ENCODE data around the gene MAPT. TPM values are rescaled to one million over a fixed set of nuclear protein-coding genes. Genes with fewer than 3 reads are reported as not detected.
A peak's percentile ranks its signal among the peaks of the same experiment; 100 is the strongest.

MAPT gene
- total and polyA plus RNA-seq, 2 of the 13 experiments (the other 11 are each of a cell fraction or from before 2014, with no cell fraction given): 2.1 to 2.8 TPM

DNA sequence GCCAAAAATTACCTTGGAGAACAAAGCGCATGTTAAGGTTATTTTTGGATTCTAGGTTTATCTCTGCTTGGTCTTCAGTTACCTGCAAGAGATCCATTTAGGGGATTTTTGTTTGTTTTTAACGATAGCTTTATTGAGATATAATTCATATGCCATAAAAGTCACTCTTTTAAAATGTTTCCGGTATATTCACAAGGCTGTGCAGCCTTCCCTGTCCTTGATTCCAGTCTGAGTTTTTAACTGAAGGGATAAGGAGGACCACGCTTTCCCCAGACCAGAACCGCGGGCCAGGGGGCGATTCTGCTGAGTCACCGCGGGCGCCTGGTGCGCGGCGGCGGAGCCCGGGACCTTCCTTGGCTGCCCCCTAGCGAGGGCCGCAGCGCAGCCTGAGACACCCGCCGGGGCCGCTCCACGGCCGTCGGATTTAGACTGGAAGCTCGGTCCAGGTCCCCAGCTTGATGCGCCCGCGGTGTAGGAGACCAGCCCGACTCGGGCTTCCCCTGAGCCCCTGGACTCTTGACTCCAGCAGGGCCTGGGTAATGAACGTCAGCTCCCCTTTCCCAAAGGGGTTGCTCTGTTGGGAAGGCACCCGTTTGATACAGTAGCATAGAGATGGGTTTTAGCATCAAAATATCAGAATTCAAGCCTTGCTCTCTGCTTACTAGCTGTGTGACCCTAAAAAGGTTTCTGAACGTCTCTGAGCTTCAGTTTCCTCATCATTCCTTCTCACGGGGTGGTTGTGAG is 54.7 kb downstream of the MAPT start (continued):
- TF ChIP-seq FIP1L1 (IDR thresholded peaks at IDR 0.05; ENCODE audit: borderline replicate concordance, insufficient read depth, low read depth, low read length) (no peak), ZSCAN31 (CRISPR knock-in tag; IDR thresholded peaks at IDR 0.05; ENCODE audit: low read depth) (peak; percentile 64; the same call in 1 of the 2 replicates), TAF15 (IDR thresholded peaks at IDR 0.05; ENCODE audit: low read depth, low read length, poor library complexity, severe bottlenecking) (no peak), ZNF263 (CRISPR knock-in tag; IDR thresholded peaks at IDR 0.05) (peak; percentile 67; the same call in 1 of the 2 replicates), BHLHE40 (IDR thresholded peaks at IDR 0.05; ENCODE audit: low read length) (no peak), MXD4 (CRISPR knock-in tag; IDR thresholded peaks at IDR 0.05) (peak; percentile 45; the same call in 1 of the 2 replicates), PCBP2 (optimal IDR thresholded peaks at IDR 0.05; ENCODE audit: low read depth, low read length, poor library complexity, severe bottlenecking) (no peak), ZNF720 (CRISPR knock-in tag; IDR thresholded peaks at IDR 0.05) (no peak), ZNF556 (CRISPR knock-in tag; IDR thresholded peaks at IDR 0.05; ENCODE audit: borderline replicate concordance) (peak; percentile 95; the same call in 1 of the 2 replicates), AGO2 (optimal IDR thresholded peaks at IDR 0.05; ENCODE audit: low read depth, low read length) (no peak), POLR2AphosphoS5 (IDR thresholded peaks at IDR 0.05; ENCODE audit: low read depth, low read length) (no peak), NONO (IDR thresholded peaks at IDR 0.05) (no peak), NONO (CRISPR knock-in tag; conservative IDR thresholded peaks at IDR 0.05) (peak; percentile 63; the same call in 1 of the 2 replicates), ZFP90 (CRISPR knock-in tag; IDR thresholded peaks at IDR 0.05; ENCODE audit: borderline replicate concordance) (no peak; the same call in 1 of the 2 replicates), ZNF317 (CRISPR knock-in tag; IDR thresholded peaks at IDR 0.05) (peak; percentile 76)
- TF ChIP-seq, protein P1, sequence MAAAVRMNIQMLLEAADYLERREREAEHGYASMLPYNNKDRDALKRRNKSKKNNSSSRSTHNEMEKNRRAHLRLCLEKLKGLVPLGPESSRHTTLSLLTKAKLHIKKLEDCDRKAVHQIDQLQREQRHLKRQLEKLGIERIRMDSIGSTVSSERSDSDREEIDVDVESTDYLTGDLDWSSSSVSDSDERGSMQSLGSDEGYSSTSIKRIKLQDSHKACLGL (CRISPR knock-in tag; IDR thresholded peaks at IDR 0.05): 0 out of 2 replicates have a peak, but pooled peaks have one; percentile 59
- TF ChIP-seq, protein P2, sequence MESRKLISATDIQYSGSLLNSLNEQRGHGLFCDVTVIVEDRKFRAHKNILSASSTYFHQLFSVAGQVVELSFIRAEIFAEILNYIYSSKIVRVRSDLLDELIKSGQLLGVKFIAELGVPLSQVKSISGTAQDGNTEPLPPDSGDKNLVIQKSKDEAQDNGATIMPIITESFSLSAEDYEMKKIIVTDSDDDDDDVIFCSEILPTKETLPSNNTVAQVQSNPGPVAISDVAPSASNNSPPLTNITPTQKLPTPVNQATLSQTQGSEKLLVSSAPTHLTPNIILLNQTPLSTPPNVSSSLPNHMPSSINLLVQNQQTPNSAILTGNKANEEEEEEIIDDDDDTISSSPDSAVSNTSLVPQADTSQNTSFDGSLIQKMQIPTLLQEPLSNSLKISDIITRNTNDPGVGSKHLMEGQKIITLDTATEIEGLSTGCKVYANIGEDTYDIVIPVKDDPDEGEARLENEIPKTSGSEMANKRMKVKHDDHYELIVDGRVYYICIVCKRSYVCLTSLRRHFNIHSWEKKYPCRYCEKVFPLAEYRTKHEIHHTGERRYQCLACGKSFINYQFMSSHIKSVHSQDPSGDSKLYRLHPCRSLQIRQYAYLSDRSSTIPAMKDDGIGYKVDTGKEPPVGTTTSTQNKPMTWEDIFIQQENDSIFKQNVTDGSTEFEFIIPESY (CRISPR knock-in tag; IDR thresholded peaks at IDR 0.05): peak; percentile 63; the same call in 1 of the 2 replicates
- TF ChIP-seq, protein P3, sequence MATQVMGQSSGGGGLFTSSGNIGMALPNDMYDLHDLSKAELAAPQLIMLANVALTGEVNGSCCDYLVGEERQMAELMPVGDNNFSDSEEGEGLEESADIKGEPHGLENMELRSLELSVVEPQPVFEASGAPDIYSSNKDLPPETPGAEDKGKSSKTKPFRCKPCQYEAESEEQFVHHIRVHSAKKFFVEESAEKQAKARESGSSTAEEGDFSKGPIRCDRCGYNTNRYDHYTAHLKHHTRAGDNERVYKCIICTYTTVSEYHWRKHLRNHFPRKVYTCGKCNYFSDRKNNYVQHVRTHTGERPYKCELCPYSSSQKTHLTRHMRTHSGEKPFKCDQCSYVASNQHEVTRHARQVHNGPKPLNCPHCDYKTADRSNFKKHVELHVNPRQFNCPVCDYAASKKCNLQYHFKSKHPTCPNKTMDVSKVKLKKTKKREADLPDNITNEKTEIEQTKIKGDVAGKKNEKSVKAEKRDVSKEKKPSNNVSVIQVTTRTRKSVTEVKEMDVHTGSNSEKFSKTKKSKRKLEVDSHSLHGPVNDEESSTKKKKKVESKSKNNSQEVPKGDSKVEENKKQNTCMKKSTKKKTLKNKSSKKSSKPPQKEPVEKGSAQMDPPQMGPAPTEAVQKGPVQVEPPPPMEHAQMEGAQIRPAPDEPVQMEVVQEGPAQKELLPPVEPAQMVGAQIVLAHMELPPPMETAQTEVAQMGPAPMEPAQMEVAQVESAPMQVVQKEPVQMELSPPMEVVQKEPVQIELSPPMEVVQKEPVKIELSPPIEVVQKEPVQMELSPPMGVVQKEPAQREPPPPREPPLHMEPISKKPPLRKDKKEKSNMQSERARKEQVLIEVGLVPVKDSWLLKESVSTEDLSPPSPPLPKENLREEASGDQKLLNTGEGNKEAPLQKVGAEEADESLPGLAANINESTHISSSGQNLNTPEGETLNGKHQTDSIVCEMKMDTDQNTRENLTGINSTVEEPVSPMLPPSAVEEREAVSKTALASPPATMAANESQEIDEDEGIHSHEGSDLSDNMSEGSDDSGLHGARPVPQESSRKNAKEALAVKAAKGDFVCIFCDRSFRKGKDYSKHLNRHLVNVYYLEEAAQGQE (IDR thresholded peaks at IDR 0.05; ENCODE audit: borderline replicate concordance in 1 of 2, low read depth in 1 of 2, low read length in 2 of 2): no peak; a peak in 2 of 4 replicates
- TF ChIP-seq, protein P4, sequence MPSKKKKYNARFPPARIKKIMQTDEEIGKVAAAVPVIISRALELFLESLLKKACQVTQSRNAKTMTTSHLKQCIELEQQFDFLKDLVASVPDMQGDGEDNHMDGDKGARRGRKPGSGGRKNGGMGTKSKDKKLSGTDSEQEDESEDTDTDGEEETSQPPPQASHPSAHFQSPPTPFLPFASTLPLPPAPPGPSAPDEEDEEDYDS (CRISPR knock-in tag; IDR thresholded peaks at IDR 0.05): no peak
- TF ChIP-seq, protein P5, sequence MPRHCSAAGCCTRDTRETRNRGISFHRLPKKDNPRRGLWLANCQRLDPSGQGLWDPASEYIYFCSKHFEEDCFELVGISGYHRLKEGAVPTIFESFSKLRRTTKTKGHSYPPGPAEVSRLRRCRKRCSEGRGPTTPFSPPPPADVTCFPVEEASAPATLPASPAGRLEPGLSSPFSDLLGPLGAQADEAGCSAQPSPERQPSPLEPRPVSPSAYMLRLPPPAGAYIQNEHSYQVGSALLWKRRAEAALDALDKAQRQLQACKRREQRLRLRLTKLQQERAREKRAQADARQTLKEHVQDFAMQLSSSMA (CRISPR knock-in tag; IDR thresholded peaks at IDR 0.05): no peak
- TF ChIP-seq, protein P6, sequence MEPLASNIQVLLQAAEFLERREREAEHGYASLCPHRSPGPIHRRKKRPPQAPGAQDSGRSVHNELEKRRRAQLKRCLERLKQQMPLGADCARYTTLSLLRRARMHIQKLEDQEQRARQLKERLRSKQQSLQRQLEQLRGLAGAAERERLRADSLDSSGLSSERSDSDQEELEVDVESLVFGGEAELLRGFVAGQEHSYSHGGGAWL (CRISPR knock-in tag; IDR thresholded peaks at IDR 0.05): peak; percentile 83; the same call in 1 of the 2 replicates

Data from HepG2 (cell line).